ENCODE data around the gene SPON1.
"Not testable (repeated sequence)": the region's sequence is repeated elsewhere in the genome, so short reads cannot be mapped to it uniquely, and the experiment has no call there.

The SPON1 gene

DNA sequence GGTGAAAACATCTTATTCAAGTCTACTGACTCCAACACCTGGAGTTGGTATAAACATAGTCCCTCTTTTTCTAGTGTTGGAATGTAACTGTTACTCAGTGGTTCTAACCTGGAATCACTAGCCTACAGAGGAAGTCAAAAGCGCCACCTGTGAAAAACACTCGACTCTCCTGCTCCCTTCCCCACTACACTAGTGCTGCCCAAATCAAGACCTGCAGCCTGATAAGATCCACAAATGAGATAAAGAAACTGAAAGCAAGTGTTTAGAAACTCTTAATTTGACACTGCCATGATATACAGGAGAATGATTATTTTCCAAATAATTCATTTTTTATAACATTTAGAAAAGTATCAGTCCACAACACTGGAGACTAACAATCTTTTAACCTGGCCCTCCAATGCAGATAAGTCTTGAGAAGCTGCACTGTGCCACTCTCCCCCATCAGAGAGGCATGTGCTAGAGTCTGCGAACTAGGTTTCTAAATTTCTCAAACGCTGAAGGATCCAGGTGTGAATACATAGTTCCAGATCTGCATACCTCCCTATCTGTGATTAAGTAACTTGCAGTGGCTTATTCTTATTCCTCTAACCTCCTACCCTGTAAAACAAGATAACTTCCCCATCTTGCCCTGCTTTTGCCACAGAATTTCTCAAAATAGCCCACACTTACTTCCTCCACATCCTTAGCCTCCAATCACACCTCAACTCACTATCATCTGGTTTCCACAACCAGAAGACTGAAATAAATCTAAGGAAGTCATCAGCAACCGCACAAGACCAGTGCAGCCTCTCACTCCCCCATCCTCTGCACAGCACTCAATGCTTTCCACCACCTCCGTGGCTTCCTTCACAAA, 308.4 kb downstream of the SPON1 start:
- TF ChIP-seq, protein P1, sequence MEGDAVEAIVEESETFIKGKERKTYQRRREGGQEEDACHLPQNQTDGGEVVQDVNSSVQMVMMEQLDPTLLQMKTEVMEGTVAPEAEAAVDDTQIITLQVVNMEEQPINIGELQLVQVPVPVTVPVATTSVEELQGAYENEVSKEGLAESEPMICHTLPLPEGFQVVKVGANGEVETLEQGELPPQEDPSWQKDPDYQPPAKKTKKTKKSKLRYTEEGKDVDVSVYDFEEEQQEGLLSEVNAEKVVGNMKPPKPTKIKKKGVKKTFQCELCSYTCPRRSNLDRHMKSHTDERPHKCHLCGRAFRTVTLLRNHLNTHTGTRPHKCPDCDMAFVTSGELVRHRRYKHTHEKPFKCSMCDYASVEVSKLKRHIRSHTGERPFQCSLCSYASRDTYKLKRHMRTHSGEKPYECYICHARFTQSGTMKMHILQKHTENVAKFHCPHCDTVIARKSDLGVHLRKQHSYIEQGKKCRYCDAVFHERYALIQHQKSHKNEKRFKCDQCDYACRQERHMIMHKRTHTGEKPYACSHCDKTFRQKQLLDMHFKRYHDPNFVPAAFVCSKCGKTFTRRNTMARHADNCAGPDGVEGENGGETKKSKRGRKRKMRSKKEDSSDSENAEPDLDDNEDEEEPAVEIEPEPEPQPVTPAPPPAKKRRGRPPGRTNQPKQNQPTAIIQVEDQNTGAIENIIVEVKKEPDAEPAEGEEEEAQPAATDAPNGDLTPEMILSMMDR (IDR thresholded peaks at IDR 0.05; ENCODE audit: borderline replicate concordance, control extremely low read depth, extremely low read depth, insufficient read depth, missing control alignments), result no peak
- in situ Hi-C loops (cut with MboI; ENCODE audit: low sequenced_read_pairs, unreplicated experiment), result no loop called here
- peak; percentile 58 for DNase-seq (ENCODE audit: low spot score)

DNA sequence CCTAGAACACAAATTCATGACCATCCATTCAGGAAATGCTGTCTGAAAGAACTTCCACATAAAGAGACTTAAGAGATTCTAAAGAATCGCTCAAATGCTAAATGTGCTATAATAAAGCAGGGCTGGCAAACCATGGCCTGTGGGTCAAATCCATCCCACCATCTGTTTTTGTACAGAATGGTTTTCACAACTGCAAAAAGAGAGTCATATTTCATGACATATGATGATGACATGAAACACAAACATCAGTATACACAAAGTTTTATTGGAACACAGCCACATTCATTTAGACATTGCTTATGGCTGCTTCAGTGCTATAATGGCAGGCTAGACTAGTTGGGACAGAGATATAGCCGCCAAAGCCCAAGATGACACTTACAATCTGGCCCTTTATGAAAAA, 311.4 kb downstream of the SPON1 start:
- DNase-seq (ENCODE audit: low spot score), result no peak
- TF ChIP-seq, protein P1 (IDR thresholded peaks at IDR 0.05; ENCODE audit: borderline replicate concordance, control extremely low read depth, extremely low read depth, insufficient read depth, missing control alignments), result no peak
- in situ Hi-C loops (cut with MboI; ENCODE audit: low sequenced_read_pairs, unreplicated experiment), result no loop called here

- DNase-seq (ENCODE audit: low spot score), result no peak
- in situ Hi-C loops (cut with MboI; ENCODE audit: low sequenced_read_pairs, unreplicated experiment), result no loop called here
Observed at GRCh38 chr11:14275076-14275475, 312.6 kb downstream of the SPON1 start.

GRCh38 chr11:14278869-14279268, 316.3 kb downstream of the SPON1 start:
- DNase-seq (ENCODE audit: low spot score); in situ Hi-C loops (cut with MboI; ENCODE audit: low sequenced_read_pairs, unreplicated experiment): not testable (repeated sequence)

More at GRCh38 chr11:14275076-14275475, 312.6 kb downstream of the SPON1 start:
- TF ChIP-seq, protein P1 (IDR thresholded peaks at IDR 0.05; ENCODE audit: borderline replicate concordance, control extremely low read depth, extremely low read depth, insufficient read depth, missing control alignments), result no peak

DNA sequence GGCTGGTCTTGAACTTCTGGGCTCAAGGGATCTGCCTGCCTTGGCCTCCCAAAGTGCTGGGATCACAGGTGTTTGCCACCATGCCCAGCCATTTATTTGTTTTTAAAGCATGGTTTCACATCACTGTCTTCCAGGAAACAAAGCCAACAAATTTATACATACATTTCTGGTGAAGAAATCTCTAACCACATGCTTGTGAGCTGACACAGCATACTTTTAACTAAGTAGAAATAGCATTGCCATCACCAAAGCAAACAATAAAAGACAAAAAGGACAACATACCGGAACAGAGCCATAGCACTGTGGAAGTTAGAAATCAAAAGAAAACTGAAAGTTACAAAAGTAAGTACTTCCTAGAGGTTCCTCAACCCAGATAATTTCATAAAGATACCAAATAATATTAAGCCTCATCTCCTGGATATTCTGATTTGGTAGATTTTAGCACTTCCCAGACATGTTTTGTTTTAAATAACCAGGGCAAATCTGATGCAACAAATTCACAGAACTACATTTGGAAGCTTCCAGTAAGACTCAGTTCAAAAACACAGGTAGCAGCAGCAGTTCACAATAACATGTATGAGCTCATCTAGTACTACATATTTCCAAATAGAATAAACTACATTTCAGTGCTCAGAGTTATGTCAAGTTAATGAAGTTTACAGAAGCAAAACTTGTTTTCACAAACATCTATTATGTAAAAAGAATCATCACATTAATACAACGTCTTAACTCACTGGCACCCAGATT, 325.8 kb downstream of the SPON1 start:
- TF ChIP-seq, protein P1 (IDR thresholded peaks at IDR 0.05; ENCODE audit: borderline replicate concordance, control extremely low read depth, extremely low read depth, insufficient read depth, missing control alignments), result no peak
- DNase-seq (ENCODE audit: low spot score), result no peak
- in situ Hi-C loops (cut with MboI; ENCODE audit: low sequenced_read_pairs, unreplicated experiment), result no loop called here

- DNase-seq (ENCODE audit: low spot score), result no peak
- in situ Hi-C loops (cut with MboI; ENCODE audit: low sequenced_read_pairs, unreplicated experiment), result no loop called here
- TF ChIP-seq, protein P1 (IDR thresholded peaks at IDR 0.05; ENCODE audit: borderline replicate concordance, control extremely low read depth, extremely low read depth, insufficient read depth, missing control alignments), result no peak
Observed at GRCh38 chr11:14290422-14290821, 327.9 kb downstream of the SPON1 start.

GRCh38 chr11:14299921-14300320, 337.4 kb downstream of the SPON1 start:
- TF ChIP-seq, protein P1 (IDR thresholded peaks at IDR 0.05; ENCODE audit: borderline replicate concordance, control extremely low read depth, extremely low read depth, insufficient read depth, missing control alignments), result no peak
- in situ Hi-C loops (cut with MboI; ENCODE audit: low sequenced_read_pairs, unreplicated experiment), result no loop called here
- no peak for DNase-seq (ENCODE audit: low spot score)

Measured in GM13976 (cell line).